Panc1 (cell line): Measurements from ENCODE around the gene ST7L. TPM values are rescaled to one million over a fixed set of nuclear protein-coding genes. Genes with fewer than 3 reads are reported as not detected.

Experiments
- ATAC-seq: fragments of 200-7000 bp; cut with Tn5 transposase; 2 replicates; pipeline ENCODE4 v1.9.1; 2020; ENCODE audit warnings: mild to moderate bottlenecking, moderate library complexity
- BruUV-seq: library from RNA; stranded (reverse); fragments of 400-500 nt; replicated peaks from 2 replicates; lab custom pipeline; 2021; lab: Mats Ljungman, UMichigan
- CTCF ChIA-PET: fragments of 300-600 bp; sonication (Branson Sonifier 250); formaldehyde crosslinking; loops from one replicate; lab custom pipeline; 2022; ENCODE audit warnings: antibody characterized with exemption; lab: Charles Lee
- POLR2A ChIA-PET: fragments of 300-600 bp; sonication (Branson Sonifier 250); formaldehyde crosslinking; loops from one replicate; lab custom pipeline; 2022; ENCODE audit warnings: antibody characterized with exemption; lab: Charles Lee
- DNase-seq: peaks from one replicate; pipeline ENCODE4 v3.0.0-alpha.2; 2010; ENCODE audit warnings: low read depth, low spot score
- H3K27ac ChIP-seq: 2 replicates; pipeline ENCODE4 v1.5.1; 2011; ENCODE audit warnings: mild to moderate bottlenecking, low read length, inconsistent platforms
- H3K27me3 ChIP-seq: fragments of 200-500 bp; sonication (Bioruptor generic); 2 replicates; pipeline ENCODE4 v1.6.0; 2014; ENCODE audit warnings: low read length, inconsistent platforms; ENCODE audit not compliant: control insufficient read depth, insufficient read depth
- H3K36me3 ChIP-seq: fragments of 200-500 bp; sonication (Bioruptor generic); 2 replicates; pipeline ENCODE4 v1.5.1; 2014; ENCODE audit warnings: inconsistent platforms, mild to moderate bottlenecking, low read length, moderate library complexity; ENCODE audit not compliant: control insufficient read depth, insufficient read depth
- H3K4me1 ChIP-seq: 2 replicates; pipeline ENCODE4 v1.5.1; 2011; ENCODE audit warnings: inconsistent platforms, mild to moderate bottlenecking, low read length, moderate library complexity; ENCODE audit not compliant: control insufficient read depth, insufficient read depth
- H3K4me3 ChIP-seq, 2 experiments: 2 replicates each; pipeline ENCODE4 v1.5.1; 2011 to 2012; ENCODE audit warnings: low read depth in 2 of 2, low read length in 2 of 2, mild to moderate bottlenecking in 2 of 2, inconsistent platforms in 1 of 2, moderate library complexity in 1 of 2
- H3K9me3 ChIP-seq: fragments of 200-500 bp; sonication (Bioruptor generic); 2 replicates; pipeline ENCODE4 v1.5.1; 2014; ENCODE audit warnings: low read depth, mild to moderate bottlenecking, inconsistent platforms, low read length, moderate library complexity; ENCODE audit not compliant: control insufficient read depth, insufficient read depth
- CTCF ChIP-seq: fragments of 450-650 bp; IDR thresholded peaks from 2 replicates; pipeline ENCODE4 v1.5.1; 2017; ENCODE audit warnings: mild to moderate bottlenecking
- POLR2AphosphoS5 ChIP-seq: IDR thresholded peaks from 2 replicates; pipeline ENCODE4 v1.6.1; 2012; ENCODE audit warnings: mild to moderate bottlenecking, low read depth, low read length, moderate library complexity
- REST ChIP-seq, 2 experiments: IDR thresholded peaks; 2 replicates each; pipeline ENCODE4 v1.6.1; 2011 to 2012; ENCODE audit warnings: low read depth in 2 of 2, control low read depth in 1 of 2, low read length in 1 of 2, mild to moderate bottlenecking in 1 of 2, moderate library complexity in 1 of 2; ENCODE audit not compliant: insufficient read depth in 1 of 2
- SIN3A ChIP-seq: IDR thresholded peaks from 2 replicates; pipeline ENCODE4 v1.6.1; 2012; ENCODE audit warnings: low read depth, mild to moderate bottlenecking, low read length, moderate library complexity, borderline replicate concordance; ENCODE audit not compliant: insufficient read depth
- TCF7L2 ChIP-seq: IDR thresholded peaks from 2 replicates; pipeline ENCODE4 v1.6.1; 2011; ENCODE audit warnings: mild to moderate bottlenecking, low read depth, low read length, inconsistent platforms
- in situ Hi-C: cut with HindIII; loops from 2 replicates; pipeline ENCODE4 v1.10.0; 2016; ENCODE audit warnings: low sequenced_read_pairs, low pct_unique_long_range_greater_than_20kb
- intact Hi-C: fragments of 100-400 bp; cut with micrococcal nuclease; formaldehyde crosslinking; loops from one replicate; pipeline ENCODE4 v1.10.0; 2022; ENCODE audit not compliant: unreplicated experiment
- total RNA-seq: library from RNA; stranded (reverse); gene quantifications from one replicate; pipeline ENCODE4 v1.2.1, GENCODE V29; 2021; ENCODE audit not compliant: unreplicated experiment

ST7L gene
- total RNA-seq, 1 experiment from 2014 or later = 13.4 TPM

GRCh38 chr1:112496290-112496689 lies 122.7 kb downstream of the ST7L start:
- Histone ChIP-seq H3K36me3 (no peaks in the 10 kb centered on the region), H3K4me3 (no peak overlapping the region), H3K4me1 (no peaks in the 10 kb centered on the region), H3K27ac (no peak overlapping the region), H3K27me3 (no peaks in the 10 kb centered on the region), H3K9me3 (no peaks in the 10 kb centered on the region)
- ChIA-PET CTCF (no interaction called here), POLR2A (no interaction called here)
- DNase-seq (no peak), ATAC-seq (no peak)
- TF ChIP-seq CTCF = no peak
- TF ChIP-seq TCF7L2 = no peak
- no peak for TF ChIP-seq SIN3A
- TF ChIP-seq REST (IDR thresholded peaks at IDR 0.05; ENCODE audit: insufficient read depth in 1 of 2, low read depth in 2 of 2, low read length in 1 of 2) = no peak
- TF ChIP-seq POLR2AphosphoS5 = no peak
- in situ Hi-C loops (no loop called here), intact Hi-C loops (no loop called here)
- BruUV-seq = no TSS peak

GRCh38 chr1:112493351-112493750 lies 125.6 kb downstream of the ST7L start:
- no peaks in the 10 kb centered on the region for H3K4me1 ChIP-seq
- no TSS peak for BruUV-seq
- intact Hi-C loops (no loop called here), in situ Hi-C loops (no loop called here)
- TF ChIP-seq REST (IDR thresholded peaks at IDR 0.05; ENCODE audit: insufficient read depth in 1 of 2, low read depth in 2 of 2, low read length in 1 of 2) (no peak), SIN3A (no peak)
- DNase-seq (no peak), ATAC-seq (no peak)
- ChIA-PET CTCF (interaction anchor here (0.7 kb wide), 1 partner anchor 29 kb away, joined by 4 read pairs; no protein-coding TSS in a partner anchor), POLR2A (no interaction called here)
- no peaks in the 10 kb centered on the region for H3K9me3 ChIP-seq
- H3K27ac ChIP-seq = no peak overlapping the region
- H3K27me3 ChIP-seq = no peaks in the 10 kb centered on the region
- H3K4me3 ChIP-seq = no peak overlapping the region
- no peaks in the 10 kb centered on the region for H3K36me3 ChIP-seq
